Measurements from ENCODE around the gene DUSP16.

GRCh38 chr12:12606781-12607589 lies 44.3 kb upstream of the DUSP16 start:
- no peak for TF ChIP-seq EZH2 (IDR thresholded peaks at IDR 0.05)
- no peak for TF ChIP-seq EZH2phosphoT487 (IDR thresholded peaks at IDR 0.05)

Data from neural progenitor cell (in vitro differentiated cells).